C4-2B (cell line): ENCODE data around the gene LCN10.

Source experiments
- H3K27ac ChIP-seq: fragments of 450-650 bp; 2 replicates; pipeline ENCODE4 v1.5.1; 2017
- ZFX ChIP-seq: fragments of 450-650 bp; IDR thresholded peaks from 2 replicates; pipeline ENCODE4 v1.6.1; 2017
- TF ChIP-seq, protein P1 (sequence below): fragments of 450-650 bp; conservative IDR thresholded peaks from 2 replicates; pipeline ENCODE4 v1.5.1; 2017; ENCODE audit warnings: mild to moderate bottlenecking

Gene LCN10

DNA sequence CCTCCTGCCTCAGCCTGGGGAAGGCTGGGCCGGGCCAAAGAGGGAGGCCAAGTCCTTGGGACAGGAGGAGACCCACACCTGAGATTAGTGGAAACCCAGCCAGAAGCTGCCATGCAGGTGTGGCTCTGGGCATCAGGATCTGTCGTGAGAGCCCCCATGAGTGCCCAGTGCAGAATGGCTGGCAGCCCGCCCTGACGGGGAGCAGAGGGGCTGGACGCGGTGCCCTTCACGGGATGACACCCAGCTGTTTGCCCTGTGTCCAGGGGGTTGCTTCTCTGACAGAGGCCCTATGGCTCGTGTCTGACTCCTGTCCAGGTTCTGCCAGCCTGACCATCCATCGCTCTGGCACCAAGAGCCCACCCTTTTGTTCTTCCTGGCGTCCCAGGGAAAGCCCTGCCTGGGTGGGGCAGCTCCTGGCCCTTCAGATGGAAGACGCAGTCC is 21.8 kb downstream of the LCN10 start:
- no peak for TF ChIP-seq ZFX
- TF ChIP-seq, protein P1, sequence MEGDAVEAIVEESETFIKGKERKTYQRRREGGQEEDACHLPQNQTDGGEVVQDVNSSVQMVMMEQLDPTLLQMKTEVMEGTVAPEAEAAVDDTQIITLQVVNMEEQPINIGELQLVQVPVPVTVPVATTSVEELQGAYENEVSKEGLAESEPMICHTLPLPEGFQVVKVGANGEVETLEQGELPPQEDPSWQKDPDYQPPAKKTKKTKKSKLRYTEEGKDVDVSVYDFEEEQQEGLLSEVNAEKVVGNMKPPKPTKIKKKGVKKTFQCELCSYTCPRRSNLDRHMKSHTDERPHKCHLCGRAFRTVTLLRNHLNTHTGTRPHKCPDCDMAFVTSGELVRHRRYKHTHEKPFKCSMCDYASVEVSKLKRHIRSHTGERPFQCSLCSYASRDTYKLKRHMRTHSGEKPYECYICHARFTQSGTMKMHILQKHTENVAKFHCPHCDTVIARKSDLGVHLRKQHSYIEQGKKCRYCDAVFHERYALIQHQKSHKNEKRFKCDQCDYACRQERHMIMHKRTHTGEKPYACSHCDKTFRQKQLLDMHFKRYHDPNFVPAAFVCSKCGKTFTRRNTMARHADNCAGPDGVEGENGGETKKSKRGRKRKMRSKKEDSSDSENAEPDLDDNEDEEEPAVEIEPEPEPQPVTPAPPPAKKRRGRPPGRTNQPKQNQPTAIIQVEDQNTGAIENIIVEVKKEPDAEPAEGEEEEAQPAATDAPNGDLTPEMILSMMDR = no peak
- no peak overlapping the region for H3K27ac ChIP-seq

DNA sequence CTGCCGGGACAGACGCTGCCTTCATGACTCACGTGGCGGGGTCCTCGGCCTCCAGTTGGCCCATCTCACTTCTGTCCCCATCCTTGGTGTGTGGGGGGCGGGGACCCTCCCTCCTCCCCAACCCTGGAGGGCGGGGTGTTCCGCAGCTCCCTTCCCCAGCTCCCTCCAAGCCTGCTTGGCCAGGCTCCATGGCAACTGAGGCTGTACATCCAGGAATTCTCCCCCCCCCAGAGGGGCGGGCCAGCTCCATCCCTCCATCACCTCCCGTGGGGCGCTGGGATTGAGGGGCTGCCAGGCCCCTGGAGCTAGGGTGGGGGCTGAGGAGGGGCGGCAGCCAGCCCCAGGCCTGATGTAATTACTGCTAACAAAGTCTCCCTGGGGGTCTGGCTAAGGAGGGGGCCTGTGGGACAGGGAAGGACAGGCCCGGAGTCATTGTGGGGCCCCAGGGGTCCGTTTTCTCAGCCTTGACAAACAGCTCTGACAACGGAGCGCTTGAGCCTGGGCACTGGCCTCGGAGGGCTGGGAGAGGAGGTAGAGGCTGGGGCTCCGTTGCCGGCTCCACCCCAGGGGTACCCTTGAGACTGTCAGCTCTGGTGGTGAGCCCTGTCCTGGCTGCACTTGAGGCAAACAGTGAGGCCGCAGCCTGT is 22.4 kb downstream of the LCN10 start:
- TF ChIP-seq, protein P1 = no peak
- TF ChIP-seq ZFX = 0 out of 2 replicates have a peak, but pooled peaks have one; percentile 16
- no peak overlapping the region for H3K27ac ChIP-seq

GRCh38 chr9:136719195-136719880 is 23.4 kb downstream of the LCN10 start:
- TF ChIP-seq, protein P1 = no peak
- TF ChIP-seq ZFX = no peak
- no peak overlapping the region for H3K27ac ChIP-seq

GRCh38 chr9:136718345-136719194 is 24.2 kb downstream of the LCN10 start:
- H3K27ac ChIP-seq = no peak overlapping the region
- no peak for TF ChIP-seq ZFX
- TF ChIP-seq, protein P1 = no peak

DNA sequence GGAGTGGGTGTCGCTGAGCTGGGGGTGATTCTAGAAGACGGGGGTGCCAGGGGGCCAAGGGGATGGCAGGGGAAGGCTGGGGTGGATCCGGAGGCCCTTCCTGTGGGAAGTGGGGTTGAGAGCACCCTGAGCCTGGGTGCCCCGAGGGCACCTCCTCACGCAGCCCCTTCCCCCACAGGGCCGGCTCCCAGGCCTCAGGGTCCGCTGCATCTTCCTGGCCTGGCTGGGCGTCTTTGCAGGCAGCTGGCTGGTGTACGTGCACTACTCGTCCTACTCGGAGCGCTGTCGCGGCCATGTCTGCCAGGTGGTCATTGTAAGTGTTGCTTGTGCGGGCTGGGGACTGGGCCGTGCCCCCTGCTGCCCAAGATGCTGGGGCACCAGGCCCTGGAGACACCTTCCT is 25.3 kb downstream of the LCN10 start:
- H3K27ac ChIP-seq = no peak overlapping the region
- TF ChIP-seq ZFX = no peak
- TF ChIP-seq, protein P1 = no peak

DNA sequence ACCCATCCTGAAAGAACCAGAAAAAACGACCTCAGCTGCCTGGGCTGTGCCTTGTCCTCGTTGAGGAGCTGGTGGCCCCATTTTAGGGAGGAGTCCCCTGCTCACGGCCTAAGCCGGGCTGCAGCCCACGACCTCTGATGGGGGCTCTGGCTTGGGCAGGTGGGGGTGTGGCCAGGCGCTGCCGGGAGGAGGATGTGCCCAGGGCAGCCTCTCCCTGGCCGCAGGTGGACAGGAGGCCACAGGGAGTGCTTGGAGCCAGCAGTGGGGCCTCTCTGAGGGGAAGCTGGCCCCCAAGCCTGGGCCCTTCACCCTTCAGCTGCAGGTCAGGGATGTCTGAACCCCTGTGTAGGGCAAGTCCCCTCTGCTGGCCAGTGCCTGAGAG is 27.9 kb downstream of the LCN10 start:
- TF ChIP-seq, protein P1 = no peak
- no peak for TF ChIP-seq ZFX
- no peak overlapping the region for H3K27ac ChIP-seq
